MCF 10A (cell line): ENCODE measurements around the gene GADL1. TPM values are rescaled to one million over a fixed set of nuclear protein-coding genes. Genes with fewer than 3 reads are reported as not detected.

Source experiments
- BruUV-seq: library from RNA; stranded (reverse); fragments of 400-500 nt; replicated peaks from 2 replicates; lab custom pipeline; 2021; lab: Mats Ljungman, UMichigan
- CTCF ChIA-PET: fragments of 300-600 bp; sonication (Branson Sonifier 250); formaldehyde crosslinking; extraction: SDS; loops from one replicate; lab custom pipeline; 2021; ENCODE audit warnings: antibody characterized with exemption, inconsistent platforms; lab: Yijun Ruan, JAX
- POLR2A ChIA-PET: fragments of 300-600, 350-650 bp; sonication (Branson Sonifier 250); formaldehyde crosslinking; extraction: SDS; loops from one replicate; lab custom pipeline; 2020; ENCODE audit warnings: antibody characterized with exemption, inconsistent platforms; lab: Yijun Ruan, JAX
- DNase-seq: peaks from one replicate; pipeline ENCODE4 v3.0.0-alpha.2; 2018; ENCODE audit not compliant: unreplicated experiment
- H3K27ac Mint-ChIP-seq: one replicate; pipeline ENCODE4 v1.8.0; 2022; ENCODE audit warnings: mild to moderate bottlenecking, low read depth, mixed read lengths; ENCODE audit not compliant: unreplicated experiment
- H3K27me3 Mint-ChIP-seq: one replicate; pipeline ENCODE4 v1.8.0; 2022; ENCODE audit warnings: mixed read lengths; ENCODE audit not compliant: insufficient read depth, unreplicated experiment
- H3K36me3 Mint-ChIP-seq: one replicate; pipeline ENCODE4 v1.8.0; 2022; ENCODE audit warnings: mild to moderate bottlenecking, moderate library complexity, mixed read lengths; ENCODE audit not compliant: insufficient read depth, unreplicated experiment
- H3K4me1 Mint-ChIP-seq: one replicate; pipeline ENCODE4 v1.8.0; 2022; ENCODE audit warnings: mixed read lengths; ENCODE audit not compliant: insufficient read depth, unreplicated experiment
- H3K4me3 Mint-ChIP-seq: one replicate; pipeline ENCODE4 v1.8.0; 2022; ENCODE audit warnings: mild to moderate bottlenecking, moderate library complexity, mixed read lengths; ENCODE audit not compliant: unreplicated experiment
- H3K9me3 Mint-ChIP-seq: one replicate; pipeline ENCODE4 v1.8.0; 2022; ENCODE audit warnings: mixed read lengths; ENCODE audit not compliant: unreplicated experiment
- CTCF ChIP-seq: fragments of 200-600 bp; IDR thresholded peaks from one replicate; pipeline ENCODE4 v1.8.0; 2022; ENCODE audit warnings: antibody characterized with exemption, mild to moderate bottlenecking; ENCODE audit not compliant: unreplicated experiment
- intact Hi-C: fragments of 100-400 bp; cut with micrococcal nuclease; formaldehyde crosslinking; loops from 2 replicates; pipeline ENCODE4 v1.14.1; 2022
- total RNA-seq: library from RNA; stranded (reverse); gene quantifications from 2 replicates; pipeline ENCODE4 v1.2.3, GENCODE V29; 2022

The GADL1 gene
- total RNA-seq, 1 experiment from 2014 or later, result not detected

GRCh38 chr3:30719536-30719935 is 174.9 kb downstream of the GADL1 start:
- no peaks in the 10 kb centered on the region for H3K9me3 Mint-ChIP-seq
- H3K4me1 Mint-ChIP-seq, result peaks cover 15% of the 10 kb centered on the region
- no peak overlapping the region for H3K4me3 Mint-ChIP-seq
- ChIA-PET POLR2A (no interaction called here), CTCF (interaction anchor here (1.1 to 1.7 kb wide), 2 partner anchors 16 to 26 kb away, joined by 5 to 6 read pairs; no protein-coding TSS in a partner anchor)
- H3K36me3 Mint-ChIP-seq, result no peaks in the 10 kb centered on the region
- no peaks in the 10 kb centered on the region for H3K27me3 Mint-ChIP-seq
- no peak for DNase-seq
- intact Hi-C loops, result no loop called here
- no TSS peak for BruUV-seq
- H3K27ac Mint-ChIP-seq, result no peak overlapping the region
- no peak for TF ChIP-seq CTCF

DNA sequence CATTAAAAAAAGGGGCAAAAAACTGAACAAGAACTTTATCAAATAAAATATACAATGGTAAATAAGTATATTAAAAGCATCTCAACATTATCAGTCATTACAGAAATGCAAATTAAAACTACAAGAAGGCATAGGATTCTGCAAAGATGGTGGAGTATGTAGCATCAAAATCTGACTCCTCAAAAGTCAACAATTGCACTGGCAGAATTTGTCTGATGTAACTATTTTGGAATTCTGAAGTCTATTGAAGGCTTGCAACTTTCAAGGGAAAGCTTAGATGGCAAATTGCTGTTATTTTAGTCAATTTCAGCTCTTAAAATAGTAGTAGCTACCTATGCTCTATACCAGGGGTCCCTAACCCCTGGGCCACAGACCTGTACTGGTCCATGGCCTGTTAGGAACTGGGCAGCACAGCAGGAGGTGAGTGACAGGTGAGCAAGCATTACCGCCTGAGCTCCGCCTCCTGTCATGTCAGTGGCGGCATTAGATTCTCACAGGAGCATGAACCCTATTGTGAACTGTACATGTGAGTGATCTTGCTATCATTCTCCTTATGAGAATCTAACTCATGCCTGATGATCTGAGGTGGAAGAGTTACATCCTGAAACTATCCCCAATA is 180.5 kb downstream of the GADL1 start:
- Mint-ChIP-seq H3K4me1 (no peaks in the 10 kb centered on the region), H3K36me3 (no peaks in the 10 kb centered on the region), H3K27ac (no peak overlapping the region), H3K9me3 (no peaks in the 10 kb centered on the region), H3K27me3 (no peaks in the 10 kb centered on the region), H3K4me3 (no peak overlapping the region)
- DNase-seq, result no peak
- POLR2A ChIA-PET, result interaction anchor here (0.7 to 1.3 kb wide), 2 partner anchors 10 to 23 kb away, joined by 3 read pairs; no protein-coding TSS in a partner anchor
- TF ChIP-seq CTCF, result no peak
- CTCF ChIA-PET, result no interaction called here
- intact Hi-C loops, result no loop called here
- BruUV-seq, result no TSS peak

DNA sequence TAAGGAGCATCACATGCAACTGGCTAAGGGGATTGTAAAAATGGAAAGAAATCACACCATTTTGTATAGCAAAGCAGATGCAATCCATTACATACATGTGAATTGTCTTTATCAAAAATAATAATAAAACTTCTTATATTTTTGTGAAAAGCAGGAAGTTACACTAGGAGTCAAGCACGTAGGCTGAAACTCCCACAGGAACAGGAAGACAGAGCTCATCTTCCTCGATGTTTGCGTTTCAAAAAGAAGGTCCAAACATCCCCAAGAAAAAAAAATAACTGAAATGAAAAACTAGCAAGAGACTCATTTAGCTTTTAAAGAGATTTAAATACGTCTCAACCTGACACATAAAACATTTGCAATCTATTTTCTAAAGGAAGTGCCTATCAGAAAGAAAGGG is 181.5 kb downstream of the GADL1 start:
- BruUV-seq, result no TSS peak
- POLR2A ChIA-PET, result interaction anchor here (0.7 kb wide), 1 partner anchor 22 kb away, joined by 3 read pairs; no protein-coding TSS in a partner anchor
- TF ChIP-seq CTCF, result no peak
- CTCF ChIA-PET, result no interaction called here
- Mint-ChIP-seq H3K4me3 (no peak overlapping the region), H3K36me3 (no peaks in the 10 kb centered on the region), H3K27me3 (no peaks in the 10 kb centered on the region), H3K9me3 (peaks cover 6% of the 10 kb centered on the region), H3K4me1 (peaks cover 5% of the 10 kb centered on the region), H3K27ac (no peak overlapping the region)
- intact Hi-C loops, result no loop called here
- DNase-seq, result no peak

GRCh38 chr3:30711867-30712266 is 182.6 kb downstream of the GADL1 start:
- no peak for DNase-seq
- ChIA-PET CTCF (interaction anchor here (0.6 kb wide), 1 partner anchor 19 kb away, joined by 4 read pairs; no protein-coding TSS in a partner anchor), POLR2A (no interaction called here)
- Mint-ChIP-seq H3K27me3 (no peaks in the 10 kb centered on the region), H3K9me3 (peaks cover 6% of the 10 kb centered on the region), H3K36me3 (no peaks in the 10 kb centered on the region), H3K4me1 (peaks cover 5% of the 10 kb centered on the region), H3K4me3 (no peak overlapping the region), H3K27ac (no peak overlapping the region)
- no TSS peak for BruUV-seq
- no peak for TF ChIP-seq CTCF
- intact Hi-C loops, result no loop called here
